NCI-H1048 (cell line): Measurements from ENCODE around the gene CLMN.

Experiments used
- DNase-seq: peaks from one replicate; lab custom pipeline; 2025; lab: John Stamatoyannopoulos, UW

CLMN gene

DNA sequence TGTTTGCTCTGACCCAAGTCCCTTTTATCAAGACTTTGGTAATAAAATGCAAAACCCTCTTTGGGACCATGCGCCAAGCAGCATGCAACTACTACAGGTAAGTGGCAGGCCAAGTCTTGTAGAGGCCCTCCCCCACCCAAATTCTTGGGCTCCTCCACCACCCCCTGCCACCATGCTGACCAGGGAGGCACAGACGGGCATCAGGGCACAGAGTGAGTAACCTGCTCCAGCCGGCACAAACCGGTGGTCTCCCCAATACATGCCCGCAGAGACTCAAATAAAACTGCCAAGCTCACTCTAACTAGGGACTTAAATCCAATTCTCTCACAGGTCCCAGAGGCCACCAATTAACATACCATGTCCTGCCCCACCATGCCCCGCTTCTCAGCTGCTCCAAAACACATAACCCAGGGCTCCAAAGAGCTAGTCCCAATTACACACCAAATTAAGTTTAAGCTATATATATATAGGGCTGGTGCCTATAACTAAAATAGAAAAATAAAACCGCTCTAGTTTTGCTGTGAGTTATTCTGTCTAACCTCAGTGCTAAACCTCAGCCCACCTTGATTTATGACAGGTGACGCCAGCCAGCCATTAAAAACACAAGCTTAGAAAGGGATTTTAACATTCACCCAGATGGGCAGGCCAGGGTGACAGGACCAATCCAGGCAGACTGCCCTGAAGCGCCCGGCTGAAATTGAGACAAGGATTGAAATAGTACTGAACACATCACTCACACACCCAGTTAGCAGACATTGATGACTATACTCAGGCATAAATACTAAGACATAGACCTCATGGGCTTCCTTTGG is 81.0 kb downstream of the CLMN start:
- no peak for DNase-seq

DNA sequence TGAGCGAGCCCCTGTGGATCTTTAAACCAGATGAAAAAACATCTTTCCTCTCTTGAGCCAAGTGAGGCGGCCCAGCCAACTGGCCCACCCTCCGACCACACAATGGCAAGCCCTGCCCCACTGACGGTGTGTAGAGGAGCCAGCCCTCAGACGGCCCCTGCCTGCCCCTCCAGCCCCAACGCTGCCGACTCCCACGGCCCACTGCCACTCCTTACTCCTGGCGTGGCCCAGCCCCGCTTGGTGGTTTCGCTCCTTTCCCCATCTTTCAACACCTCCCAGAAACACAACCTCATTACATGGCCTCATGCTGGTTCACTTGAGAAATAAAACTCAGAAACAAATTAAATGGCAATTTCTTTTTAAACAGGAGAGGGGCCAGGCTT is 81.8 kb downstream of the CLMN start:
- DNase-seq: no peak

DNA sequence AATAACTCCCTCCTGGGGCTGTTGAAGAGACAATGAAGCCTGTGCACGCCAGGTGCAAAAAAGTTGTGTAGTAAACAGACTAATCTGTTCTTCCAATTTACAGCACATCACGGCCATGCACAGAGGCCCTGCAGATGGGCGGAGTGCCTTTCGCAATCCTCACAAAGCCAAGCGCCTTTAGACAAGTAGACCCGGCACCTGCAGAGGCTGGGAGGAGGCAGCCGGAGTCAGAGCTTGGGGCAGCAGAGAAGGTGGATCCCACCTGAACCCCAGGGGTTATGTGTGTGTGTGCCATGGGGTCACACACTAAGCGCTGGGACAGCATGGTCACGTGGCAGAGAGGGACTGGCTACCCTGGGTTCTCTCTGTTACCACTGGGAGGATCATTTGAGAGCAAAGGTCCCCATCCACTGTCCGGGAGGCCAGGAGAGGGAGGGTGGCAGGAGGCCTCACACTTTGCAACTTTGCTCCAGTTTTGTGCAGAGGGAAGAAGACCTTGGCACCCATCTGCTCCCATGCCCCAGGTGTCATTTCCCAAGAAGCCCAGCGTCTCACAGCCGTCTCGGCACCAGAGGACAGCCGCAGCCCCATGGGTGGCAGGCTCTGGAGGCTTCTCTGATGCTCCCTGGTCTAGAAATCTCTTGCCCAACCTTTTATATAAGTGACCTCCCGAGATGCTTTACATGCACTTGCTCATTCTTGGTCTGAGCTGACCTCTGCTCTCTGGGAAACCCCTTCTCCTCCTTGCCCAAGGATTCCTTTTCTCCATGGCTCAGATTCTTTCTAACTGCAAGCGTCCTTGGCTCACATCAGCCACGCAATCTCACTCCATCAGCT is 82.4 kb downstream of the CLMN start:
- no peak for DNase-seq

DNA sequence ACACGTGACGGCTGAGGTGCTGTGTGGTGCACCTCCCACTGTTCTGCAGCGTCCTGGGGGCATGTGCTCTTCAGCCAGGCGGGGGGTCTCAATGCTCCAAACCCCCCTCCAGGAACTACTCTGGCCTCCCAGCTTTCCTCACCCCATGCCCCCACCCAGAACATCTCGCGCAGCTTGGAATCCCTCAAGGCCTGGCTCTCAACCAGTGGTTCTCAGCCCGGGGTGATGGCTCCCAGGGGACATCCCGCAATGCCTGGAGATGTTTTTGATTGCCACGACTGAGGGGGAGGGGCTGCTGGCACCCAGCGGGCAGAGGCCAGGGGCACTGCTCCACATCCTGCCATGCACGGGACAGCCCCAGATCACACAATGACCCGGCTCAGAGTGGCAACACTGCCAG is 83.5 kb downstream of the CLMN start:
- DNase-seq: no peak

DNA sequence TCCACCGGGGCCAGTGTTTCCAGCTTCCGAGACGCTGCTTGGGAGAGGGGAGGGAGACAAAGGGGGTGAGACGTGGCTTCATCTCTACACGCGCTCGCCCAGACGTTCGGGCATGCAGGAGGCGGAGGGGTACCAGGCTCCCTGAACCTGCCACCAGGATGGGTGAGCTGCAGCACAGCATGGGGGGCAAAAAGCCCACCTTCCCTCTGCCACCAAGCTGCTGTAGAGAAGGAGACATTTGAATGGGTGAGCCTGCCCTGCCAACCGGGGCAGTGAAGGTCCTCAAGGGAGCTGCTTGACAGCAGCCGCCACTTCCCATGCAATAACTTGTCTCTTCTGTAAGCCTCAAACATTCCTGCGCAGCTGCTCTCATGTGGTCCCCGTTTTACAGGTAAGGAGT is 83.9 kb downstream of the CLMN start:
- no peak for DNase-seq

DNA sequence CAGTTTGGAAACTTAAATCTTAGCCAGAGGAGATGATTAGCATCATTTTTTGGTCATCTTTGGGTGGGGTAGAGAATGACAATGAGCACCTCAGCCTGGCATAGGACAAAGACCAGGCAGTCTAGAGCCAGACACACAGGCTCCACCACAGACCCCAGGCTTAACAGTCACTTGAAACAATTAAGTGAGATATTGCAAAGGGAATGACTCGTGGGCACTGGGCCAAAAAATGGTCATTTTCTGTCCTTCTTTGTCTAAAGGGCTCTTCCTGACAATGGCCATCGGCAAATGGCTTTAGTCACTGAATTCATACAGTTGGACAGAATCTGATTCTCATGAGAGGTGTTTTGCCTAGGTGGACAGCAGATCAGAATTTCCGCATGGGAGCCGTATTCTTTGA is 84.4 kb downstream of the CLMN start:
- DNase-seq: no peak

DNA sequence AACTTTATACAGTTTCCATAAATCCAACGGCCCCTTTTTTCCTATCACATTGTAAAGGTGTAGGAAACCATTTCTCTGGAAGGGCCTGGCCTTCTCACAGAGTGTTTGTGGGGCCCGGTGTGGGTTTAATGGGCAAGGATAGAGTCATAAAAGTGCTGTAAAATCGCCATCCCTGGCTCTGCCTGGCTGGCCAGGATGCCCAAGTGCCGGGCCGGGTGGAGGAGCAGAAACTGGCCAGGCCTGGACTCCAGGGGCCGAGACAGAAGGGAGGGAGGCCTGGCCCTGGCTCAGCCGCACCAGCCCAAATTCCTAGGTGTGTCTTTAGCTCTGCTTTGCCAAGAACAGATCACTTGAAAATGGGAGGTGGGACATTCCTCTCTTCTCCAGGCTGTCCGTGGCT is 85.3 kb downstream of the CLMN start:
- DNase-seq: no peak

DNA sequence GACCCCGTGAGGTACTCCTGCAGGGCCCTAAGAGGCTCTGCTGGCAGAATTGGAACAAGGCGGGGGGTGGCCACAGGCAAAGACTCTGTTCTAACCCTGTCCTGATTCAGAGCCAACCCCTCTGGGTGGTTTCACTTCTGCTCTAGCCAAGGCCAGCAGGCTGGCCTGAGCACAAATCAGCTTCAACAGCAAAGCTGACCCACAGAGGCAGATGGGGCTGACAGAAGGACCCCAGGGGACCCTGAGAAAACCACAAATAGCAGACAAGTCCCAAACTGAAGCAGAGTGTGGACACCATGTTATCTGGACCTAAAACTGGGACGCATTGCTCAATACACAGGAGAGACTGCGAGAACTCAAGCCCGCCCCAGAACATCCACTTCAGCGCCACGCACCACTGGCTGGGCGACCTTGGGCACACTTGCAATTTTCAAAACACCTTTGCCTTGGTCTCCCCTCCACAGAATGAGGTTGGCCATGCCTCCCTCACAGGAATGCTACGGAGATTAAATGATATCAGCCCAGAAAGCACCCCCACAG is 85.9 kb downstream of the CLMN start:
- DNase-seq: no peak

DNA sequence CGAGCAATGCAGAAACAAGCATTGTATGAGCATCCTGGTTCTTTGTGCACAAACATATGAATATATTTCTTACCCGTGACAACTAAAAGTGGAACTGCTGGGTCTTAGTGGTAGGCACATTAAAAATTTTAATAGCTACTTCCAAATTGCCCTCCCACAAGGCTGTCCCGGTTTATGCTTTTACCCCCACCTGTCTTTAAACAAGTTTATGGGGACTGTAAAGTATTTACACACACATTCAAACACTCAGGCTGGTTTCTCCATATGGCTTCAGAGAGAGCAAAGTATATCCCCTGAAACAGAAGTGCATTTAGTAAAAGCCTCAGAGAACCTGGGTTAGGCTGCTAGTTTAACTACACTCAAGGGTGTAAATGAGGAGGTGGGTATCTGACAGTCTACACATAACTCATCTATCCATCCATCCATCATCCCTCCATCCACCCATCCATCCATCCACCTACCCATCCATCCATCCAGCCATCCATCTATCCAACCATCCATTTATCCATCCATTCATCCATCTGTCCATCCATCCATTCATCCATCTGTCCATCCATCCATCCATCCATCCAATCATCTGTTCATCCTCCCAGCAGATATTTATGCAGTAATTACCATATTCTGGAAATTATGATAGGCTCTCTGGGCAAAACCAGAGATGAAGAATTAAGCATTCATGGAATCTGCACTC is 86.7 kb downstream of the CLMN start:
- no peak for DNase-seq

DNA sequence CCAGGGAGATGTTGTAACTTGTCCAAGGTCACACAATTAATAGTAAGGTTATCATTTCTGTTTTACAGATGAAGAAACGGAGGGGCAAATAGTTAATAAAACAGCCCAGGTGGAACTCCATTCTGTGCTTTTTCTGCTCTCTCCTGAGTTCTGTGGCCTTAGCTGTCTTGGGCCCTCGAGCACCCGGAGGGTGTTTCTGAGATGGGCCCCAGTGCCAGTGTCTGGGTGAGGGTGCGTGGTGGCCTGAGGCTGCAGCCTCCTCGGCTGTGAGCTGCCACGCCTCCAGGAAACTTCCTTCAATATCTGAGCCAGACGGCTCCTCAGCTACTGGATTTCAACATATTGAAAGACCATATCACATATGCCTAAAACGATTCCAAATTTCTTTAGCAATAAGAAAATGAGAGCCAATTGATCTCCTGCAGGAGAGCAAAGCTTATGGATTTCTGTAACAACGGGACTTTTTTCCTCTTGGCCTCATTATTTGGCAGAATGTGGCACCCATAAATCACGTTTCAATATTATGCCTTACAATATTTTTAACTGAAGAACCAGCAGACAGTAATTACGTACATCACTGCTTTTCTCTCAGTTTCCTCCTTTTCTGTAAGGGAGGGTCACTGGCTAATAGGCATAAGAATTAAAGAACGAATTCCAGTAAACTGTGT is 87.6 kb downstream of the CLMN start:
- DNase-seq: no peak

DNA sequence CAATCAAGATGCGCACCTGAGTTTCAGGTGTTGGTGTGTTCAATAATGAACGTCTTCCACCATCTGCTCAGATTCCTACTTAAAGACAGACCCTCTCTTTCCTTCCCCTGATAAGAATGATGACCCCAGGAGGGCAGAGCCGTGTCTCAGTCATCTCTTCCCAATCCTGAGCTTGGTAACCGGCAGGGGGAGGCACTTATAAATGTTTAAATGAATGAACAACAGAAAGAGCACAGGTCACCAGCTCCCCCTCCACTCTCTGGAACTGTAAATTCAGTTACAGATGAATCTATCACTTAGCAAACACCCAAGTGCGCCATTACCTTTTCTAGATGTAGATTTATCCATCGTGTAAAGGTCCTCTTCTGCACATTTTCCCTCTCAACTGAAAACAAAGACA is 90.0 kb downstream of the CLMN start:
- DNase-seq: no peak

DNA sequence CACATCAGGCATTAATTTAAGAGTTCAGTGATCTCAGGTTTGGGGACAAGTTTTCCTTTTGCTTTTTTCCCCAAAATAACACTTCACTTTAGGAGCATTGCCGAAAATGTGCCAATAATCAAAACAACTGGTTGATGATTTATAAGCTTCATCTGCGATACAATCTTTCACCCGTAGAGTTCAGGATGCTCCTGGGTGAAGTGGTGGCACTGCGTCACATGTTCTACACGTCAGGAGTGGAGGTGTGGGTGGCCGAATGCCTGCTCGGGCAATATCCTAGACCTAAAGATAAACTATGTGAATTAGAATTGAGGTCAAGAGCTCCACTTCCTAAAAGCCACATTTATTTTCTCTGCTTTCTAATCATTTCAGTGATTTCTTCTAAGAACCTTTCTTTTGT is 91.5 kb downstream of the CLMN start:
- DNase-seq: no peak

DNA sequence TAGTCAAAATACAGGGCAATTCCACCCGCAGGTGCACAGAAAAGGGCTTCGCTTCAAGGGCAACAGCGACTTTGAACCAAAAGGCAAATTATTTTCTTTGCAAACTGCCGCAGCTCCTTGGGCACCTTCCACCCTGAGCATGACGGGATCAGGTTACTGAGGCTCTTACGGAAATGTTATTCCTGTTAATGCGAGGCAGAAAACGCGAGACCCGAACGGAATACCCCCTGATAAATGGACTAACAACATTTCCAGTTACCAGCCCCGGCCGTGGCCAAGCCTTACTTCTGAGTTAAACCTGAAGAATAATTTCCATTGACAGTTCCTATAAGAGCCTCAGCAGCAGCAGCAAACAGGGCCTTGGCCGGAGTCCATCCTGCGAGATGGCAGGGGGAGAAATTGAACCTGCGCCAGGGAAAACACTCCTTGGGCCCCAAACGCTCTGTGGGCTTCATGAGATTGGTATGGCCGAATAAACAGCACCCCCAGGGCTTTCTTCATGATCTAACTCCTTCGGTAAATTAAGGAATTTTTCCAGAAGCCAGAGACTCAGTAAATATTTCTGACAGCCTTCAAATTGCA is 92.3 kb downstream of the CLMN start:
- no peak for DNase-seq

DNA sequence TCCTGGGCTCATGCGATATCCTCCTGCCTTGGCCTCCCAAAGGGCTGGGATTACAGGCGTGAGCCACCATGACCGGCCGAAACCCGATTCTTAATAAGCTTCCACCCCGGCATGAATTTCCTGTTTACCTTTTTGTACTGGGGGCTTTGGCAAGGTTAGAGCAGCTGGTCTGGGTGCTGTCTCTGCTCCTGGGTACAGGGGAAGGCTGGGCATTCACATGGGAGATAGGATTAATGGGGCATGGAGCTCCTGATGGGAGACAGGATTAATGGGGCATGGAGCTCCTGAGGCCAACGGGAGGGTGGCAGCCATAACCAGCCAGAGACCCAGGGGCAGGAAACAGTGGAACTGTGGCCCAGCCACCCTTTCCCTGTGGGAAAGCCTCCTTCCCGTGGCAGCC is 92.9 kb downstream of the CLMN start:
- no peak for DNase-seq

DNA sequence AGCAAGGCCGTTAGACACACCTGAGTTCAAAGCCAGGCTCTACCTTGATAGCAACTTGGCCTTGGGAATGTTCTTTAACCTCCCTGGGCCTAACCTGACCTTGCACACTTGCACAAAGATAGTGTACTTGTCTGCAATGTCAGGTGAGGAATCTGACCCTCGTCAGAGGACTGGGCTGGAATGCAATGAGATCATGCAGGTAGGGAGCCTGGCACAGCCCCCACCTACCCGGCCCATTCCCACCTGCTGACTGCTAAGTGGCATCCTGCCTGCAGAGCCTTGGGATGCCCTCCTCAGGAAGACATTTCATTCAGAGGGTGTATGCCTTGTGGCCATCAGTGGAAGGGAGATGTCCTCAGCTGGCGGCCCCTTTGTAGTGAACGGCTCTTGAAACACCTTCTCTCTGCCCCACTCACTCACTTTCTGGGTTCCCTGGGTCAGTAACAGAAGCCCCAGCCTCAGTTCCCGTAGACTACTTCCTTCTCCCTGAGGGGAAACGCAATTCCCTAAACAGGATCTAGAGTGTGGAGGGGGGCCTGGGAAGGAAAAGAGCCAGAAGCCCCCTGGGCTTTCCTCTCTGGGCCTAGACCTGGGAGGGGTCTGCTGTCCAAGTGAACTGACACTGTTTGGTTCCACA is 94.3 kb downstream of the CLMN start:
- no peak for DNase-seq

DNA sequence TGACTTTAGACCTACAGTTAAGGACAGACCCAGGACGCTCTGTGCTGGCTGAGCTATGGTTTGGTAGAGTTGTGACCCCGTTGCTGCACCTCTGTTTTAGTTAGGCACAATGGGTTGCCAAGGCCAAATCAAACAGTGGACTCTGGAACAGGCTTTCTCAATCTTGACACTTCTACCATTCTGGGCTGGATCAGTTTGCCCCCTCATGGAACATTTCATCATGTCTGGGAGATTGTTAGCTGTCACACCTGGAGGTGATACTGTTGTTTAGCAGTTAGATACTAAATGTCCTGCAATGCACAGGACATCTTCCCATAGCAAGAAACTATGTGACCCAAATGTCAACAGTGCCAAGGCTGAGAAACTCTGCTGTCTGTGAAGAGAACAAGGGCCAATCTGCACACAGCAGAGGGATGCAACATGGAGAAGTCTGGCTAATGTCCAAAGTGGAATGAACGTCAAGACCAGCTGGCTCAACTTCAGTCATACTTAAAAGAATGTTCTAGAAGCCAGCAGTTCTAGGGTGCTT is 96.8 kb downstream of the CLMN start:
- DNase-seq: no peak

DNA sequence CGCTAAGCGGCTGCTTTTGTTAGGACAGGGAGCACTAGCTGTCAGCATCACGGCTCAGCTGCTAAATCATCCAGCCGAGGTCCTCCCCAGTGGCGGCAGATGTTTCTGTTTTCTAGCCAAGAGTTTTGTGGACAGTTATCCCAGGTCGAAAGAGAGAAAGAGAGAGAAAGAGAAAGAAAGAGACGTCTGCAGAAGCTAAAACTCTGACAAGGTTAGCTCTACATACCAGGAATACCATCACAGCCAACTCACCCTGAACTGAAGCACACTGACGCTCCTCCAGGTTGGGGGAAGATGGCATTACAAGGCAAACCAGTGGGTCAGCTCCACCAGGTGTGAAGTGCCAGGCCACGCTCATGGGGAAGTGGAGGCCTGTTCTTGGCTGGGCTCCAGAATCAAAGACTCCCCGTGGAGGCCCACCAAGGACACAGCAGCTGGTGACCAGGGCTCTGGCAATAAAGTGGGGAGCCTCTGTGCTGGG is 97.5 kb downstream of the CLMN start:
- DNase-seq: no peak

DNA sequence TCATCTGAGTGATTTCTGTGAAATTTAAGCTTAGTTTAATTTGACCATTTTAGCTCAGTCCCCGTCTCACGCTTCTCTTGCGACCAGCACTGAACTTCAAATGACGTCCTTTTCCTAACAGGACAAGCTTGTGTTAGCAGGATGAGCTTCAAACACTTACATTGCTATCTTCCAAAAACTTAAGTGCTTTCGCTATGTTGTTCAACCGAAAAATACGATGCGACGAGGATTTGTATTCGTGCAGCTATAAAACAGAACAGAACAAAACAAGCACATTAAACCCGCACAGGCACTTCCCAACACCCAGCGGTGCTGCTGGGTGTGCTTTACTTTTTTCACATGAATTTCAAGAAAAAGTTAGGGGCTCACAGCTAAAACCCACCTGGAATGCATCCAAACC is 98.2 kb downstream of the CLMN start:
- DNase-seq: no peak

DNA sequence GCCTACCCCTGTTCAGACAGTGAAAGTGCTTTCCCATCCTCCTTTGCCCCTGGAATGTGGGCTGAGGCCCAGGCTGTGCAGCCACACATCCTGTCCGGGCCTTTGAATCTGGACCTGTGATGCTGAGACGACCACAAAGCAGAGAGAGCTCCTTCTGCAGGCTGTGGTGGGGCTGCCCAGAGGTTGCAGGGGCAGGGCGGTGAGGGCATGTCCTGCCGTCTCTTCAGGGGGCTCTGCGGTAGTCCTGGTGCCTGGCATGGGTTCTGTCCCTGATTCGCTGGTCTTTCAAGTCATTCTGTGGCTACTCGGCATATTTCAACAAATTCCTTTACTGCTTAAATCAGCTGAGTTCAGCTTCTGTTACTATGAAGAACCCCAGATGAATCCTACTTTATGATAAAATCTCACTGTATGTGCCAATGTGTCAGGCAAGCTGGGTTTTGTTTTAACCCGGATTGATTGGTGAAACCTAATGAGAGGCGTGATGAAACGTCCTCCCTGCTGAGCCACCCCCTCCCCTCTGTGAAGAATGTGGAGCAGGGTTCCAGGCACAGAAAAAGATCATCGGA is 99.0 kb downstream of the CLMN start:
- no peak for DNase-seq

DNA sequence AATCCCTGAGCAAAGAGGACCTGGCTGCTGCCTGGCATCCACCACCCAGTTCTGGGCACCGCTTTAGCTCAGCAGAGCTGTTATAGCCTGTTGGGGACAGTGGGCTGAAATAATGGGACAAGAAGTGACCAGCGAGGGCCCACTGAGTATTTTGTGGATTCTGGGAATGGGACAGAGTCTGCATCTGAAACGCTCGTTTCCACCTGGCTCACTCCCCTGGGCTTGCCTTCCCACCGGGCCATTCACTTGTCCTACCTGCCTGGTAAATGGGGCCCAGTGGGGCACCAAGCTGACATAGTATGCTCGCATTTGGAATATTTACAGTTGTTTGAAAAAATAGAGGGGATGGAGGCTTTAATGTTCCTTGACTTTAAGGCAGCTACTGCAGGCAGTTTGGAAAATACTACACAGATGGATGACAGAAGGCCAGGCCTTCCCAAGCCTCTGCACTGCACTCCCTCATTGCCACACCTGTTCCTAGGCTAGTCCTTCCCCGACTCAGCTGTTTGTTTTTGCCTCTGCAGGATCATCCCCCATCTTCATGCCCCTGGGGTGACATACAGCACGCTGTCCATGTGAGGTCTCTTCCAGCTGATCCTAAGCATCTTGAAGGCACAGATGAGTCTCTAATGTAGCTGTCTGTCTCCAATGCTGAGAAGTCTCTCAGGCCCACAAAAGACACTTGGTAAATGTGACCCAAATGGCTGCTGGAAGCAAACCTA is 101.1 kb downstream of the CLMN start:
- no peak for DNase-seq
